HG03575 (cell line): ENCODE measurements around the gene ZC3HAV1L.
"Not testable (repeated sequence)": the region's sequence is repeated elsewhere in the genome, so short reads cannot be mapped to it uniquely, and the experiment has no call there.

Experiments used
- ATAC-seq: cut with Tn5 transposase; IDR thresholded peaks from one replicate; pipeline ENCODE4 v1.9.1; 2021; ENCODE audit not compliant: unreplicated experiment, insufficient number of reproducible peaks, low FRiP score; ENCODE audit errors: extremely low read depth

Gene ZC3HAV1L

DNA sequence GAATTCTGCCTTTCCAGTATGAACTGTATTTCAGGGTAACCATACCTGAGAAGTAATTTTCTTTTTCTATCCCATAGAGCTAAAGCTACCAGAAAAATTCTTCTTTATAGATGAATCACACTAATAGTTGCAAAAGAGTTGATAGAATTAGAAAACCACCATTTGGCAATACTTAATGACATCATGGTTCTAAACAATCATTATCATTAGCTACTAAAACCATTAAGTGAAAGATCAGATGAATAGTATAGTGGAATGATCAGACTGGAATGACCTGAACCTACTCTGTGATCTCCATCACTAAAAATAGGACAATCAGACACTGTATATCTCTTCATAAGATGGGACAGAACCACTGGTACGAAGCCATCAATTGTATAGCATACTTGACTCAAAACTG, 19.8 kb upstream of the ZC3HAV1L start:
- ATAC-seq, result no peak

GRCh38 chr7:139054656-139055055, 18.8 kb upstream of the ZC3HAV1L start:
- not testable (repeated sequence) for ATAC-seq

DNA sequence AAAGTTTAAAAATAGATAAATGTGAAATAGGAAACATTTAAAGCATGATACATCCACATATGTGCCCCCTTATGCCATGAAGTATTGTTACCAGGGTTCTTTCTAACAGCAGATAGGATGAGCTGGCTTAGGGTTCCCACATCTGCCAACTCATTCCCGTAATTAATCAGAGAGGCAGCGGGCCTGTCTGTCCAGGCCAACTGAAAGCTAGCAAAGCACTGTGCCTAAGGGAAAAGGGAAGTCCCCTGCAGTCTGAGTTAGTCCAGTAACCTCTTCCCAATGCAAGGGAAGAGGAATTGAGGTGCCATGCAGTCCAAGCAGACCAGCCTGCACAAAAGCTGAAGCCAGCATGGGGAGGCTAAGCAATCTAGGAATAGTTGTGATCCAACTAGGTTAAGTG, 18.3 kb upstream of the ZC3HAV1L start:
- ATAC-seq, result no peak

- no peak for ATAC-seq
Observed at GRCh38 chr7:139051655-139052054, 15.8 kb upstream of the ZC3HAV1L start.

GRCh38 chr7:139049936-139050335, 14.1 kb upstream of the ZC3HAV1L start:
- no peak for ATAC-seq

GRCh38 chr7:139049111-139049510, 13.3 kb upstream of the ZC3HAV1L start:
- ATAC-seq, result no peak

DNA sequence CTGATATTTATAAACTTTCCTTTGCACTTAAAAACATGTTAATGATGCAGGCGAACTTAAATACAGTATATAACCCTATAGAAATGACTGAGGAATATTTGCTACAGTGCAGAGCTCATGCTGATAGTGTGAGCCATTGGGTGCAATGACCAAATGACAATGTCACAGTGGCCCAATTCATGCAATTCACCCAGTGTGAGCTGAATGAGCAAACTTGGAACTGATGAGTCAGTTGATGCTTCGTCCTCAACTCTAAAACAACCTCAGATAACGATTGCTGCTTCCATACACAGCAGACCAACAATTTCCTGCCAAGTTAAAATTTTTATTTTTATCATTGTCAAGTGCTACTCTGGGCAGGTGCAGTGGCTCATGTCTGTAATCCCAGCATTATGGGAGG, 12.1 kb upstream of the ZC3HAV1L start:
- no peak for ATAC-seq

DNA sequence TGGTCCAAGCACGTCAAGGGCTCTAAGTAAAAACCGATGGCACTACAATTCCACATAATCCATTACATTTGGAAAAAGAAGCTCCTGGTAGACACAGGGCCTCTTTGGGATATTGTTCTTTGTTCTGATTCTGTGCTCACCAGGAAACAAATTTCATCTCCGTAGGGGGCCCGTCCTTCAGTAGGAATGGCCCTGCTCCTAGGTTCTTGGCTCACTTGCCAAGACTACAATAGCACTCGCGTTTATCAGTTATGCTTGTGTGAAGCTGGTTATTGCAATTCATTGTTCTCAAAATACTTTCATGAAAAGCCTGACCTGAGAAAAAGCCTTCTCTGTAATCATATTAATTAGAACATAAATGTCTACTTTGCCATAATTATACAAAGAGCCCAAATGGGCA, 10.3 kb upstream of the ZC3HAV1L start:
- no peak for ATAC-seq

- ATAC-seq, result no peak
Observed at GRCh38 chr7:139044813-139045794, 9.3 kb upstream of the ZC3HAV1L start.

DNA sequence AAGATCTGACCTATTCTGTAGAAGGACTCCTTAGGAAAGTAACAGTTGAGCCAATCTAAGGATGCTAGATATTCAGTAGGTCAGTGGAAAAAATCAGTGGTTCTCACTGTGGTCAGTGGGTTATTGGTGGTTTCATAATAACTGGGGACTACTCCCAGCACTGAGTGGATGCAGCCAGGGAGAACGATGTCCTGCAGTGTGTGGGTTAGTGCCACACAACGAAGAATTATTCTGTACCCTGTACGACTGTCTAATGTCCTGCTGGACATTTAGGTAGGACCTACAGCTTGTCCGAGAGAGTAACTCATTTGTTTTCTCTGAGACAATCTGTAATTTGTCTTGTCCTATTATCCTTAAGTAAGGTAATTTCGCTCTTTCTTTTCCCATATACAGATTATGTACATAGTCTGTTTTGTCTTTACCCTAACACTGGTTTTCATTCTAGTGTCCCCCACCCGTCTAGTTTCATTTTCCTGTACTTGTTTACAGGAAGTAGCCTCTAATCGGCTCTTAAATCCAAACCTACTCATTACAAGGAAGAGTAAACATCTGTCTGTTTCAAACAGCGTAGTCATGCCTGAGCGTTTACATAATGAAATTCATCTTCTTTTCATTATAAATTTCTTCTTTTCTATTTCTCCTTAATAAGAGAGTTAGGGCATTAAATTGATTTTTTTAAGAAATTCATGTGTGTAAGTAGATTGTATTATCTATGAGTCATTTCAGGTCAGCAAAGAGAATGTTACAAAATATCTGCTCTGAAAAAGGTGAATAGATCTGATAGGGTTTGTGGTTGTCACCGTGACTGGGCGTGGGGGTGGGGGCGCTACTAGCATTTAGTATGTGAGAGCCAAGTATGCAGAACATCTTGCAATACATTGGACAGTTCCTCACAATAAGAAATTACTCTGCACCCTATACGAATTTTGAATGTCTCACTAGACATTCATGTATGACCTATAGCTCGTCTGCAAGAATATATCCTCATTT, 8.3 kb upstream of the ZC3HAV1L start:
- no peak for ATAC-seq

- no peak for ATAC-seq
Observed at GRCh38 chr7:139041378-139042085, 5.7 kb upstream of the ZC3HAV1L start.

- no peak for ATAC-seq
Observed at GRCh38 chr7:139038691-139039090, 2.8 kb upstream of the ZC3HAV1L start.

DNA sequence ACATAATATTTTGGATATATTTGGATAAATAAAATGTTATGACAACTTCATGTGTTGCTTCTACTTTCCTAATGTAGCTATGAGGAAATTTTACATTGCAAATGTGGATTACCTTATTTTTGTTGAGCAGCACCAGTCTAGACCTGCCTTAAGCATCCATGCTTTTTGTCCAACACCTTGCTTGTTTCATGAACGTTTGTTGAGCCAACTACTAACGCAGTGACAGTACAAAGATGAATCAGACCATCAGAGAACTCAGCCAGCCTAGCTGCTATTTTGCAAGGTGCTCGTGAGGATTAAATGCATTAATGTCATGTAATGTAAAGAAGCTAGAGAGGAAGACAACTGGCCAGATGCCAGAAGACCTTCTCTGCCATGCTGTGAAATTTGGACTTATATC, 1.1 kb upstream of the ZC3HAV1L start:
- ATAC-seq, result no peak

GRCh38 chr7:139034855-139035585, 822 bp downstream of the ZC3HAV1L start:
- no peak for ATAC-seq

GRCh38 chr7:139034336-139034735, 1.5 kb downstream of the ZC3HAV1L start:
- no peak for ATAC-seq

DNA sequence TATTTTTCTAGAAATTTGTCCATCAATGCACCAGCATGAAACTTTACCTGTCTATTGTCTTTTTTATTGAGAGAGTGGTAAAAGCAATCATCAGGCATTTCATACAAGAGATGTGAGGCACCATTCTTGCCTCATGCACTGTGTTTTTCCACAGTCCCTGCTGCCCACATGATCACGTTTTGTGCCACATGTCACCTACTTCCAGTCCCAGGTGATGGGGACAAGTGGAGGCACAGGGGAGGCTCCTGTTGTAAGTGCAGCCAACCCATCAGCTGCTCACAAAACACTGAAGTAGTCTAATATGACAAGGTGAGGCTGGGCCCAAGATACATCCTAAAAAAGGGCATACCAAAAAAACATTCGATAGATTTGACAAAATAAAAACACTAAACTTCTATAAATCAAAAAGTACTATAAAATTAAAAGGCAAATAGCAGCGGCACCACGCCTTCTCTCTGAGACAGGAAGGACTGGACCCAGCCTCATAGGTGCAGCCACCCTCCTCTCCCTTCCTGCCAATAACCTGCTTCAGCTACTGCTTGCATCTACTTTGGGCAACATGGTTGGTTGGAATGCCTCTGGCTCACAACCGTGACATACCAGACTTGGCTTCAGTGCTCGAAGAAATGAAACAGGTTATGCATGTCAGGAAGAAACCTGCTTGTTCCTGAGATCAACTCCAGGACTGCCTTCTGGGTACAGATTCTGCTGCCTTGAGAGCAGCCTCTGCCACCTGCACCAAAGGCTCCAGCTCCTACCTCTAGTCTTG, 2.3 kb downstream of the ZC3HAV1L start:
- ATAC-seq, result no peak

DNA sequence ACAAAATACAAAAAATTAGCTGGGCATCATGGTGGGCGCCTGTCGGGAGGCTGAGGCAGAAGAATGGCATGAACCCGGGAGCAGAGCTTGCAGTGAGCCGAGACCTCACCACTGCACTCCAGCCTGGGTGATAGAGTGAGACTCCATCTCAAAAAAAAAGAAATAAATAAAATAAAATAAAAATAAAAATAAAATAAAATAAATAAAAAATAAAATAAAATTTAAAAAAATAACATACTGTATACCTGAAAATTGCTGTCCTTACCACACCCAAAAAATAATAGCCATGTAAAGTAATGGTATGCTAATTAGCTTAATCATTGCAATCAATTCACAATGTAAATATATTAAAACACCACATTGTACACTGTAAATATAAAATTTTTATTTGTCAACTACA, 3.4 kb downstream of the ZC3HAV1L start:
- no peak for ATAC-seq

DNA sequence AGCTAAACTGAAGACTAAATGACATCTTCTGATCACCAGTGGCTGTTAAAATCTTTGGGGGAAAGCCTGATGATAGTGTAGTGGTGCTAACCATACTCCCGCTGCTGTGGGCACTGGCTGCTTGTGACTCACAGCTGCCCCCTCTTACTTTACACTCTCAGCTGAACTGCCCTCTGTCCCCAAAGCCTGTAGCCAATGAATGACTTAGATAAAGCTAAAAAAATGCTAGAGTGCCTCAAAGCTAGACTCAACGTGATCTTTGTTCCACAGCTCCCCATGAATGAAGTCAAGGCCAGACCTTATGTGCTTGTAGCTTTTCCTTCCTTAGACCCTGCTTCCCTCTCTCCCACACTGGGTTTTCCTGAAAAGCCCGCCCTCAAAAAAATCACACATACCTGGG, 6.5 kb downstream of the ZC3HAV1L start:
- ATAC-seq, result no peak
